ENCODE data around the gene CAMK2N1.

- TF ChIP-seq CTCF (IDR thresholded peaks at IDR 0.05; ENCODE audit: insufficient read depth, low read length, poor library complexity, severe bottlenecking) (no peak), EZH2phosphoT487 (conservative IDR thresholded peaks at IDR 0.05; ENCODE audit: low read length) (no peak)
Measured at GRCh38 chr1:20494609-20495311, 8.8 kb upstream of the CAMK2N1 start.

Measured in SU-DHL-6 (cell line).